Stimulated activated CD4-positive, alpha-beta T cell treated with anti-CD3 and anti-CD28 coated beads, TNF-alpha, amount 100 ng/mL, for 4 hours (primary cell): ENCODE results near the gene ZMIZ1.
"Not testable (repeated sequence)": the region's sequence is repeated elsewhere in the genome, so short reads cannot be mapped to it uniquely, and the experiment has no call there.

ENCODE experiments used
- DNase-seq, 3 experiments: peaks; one replicate each; pipeline ENCODE4 v3.0.0-alpha.2; 2020; ENCODE audit warnings: low read depth in 3 of 3

ZMIZ1 gene

GRCh38 chr10:79323602-79324001, 254.8 kb downstream of the ZMIZ1 start:
- DNase-seq = no peak

DNA sequence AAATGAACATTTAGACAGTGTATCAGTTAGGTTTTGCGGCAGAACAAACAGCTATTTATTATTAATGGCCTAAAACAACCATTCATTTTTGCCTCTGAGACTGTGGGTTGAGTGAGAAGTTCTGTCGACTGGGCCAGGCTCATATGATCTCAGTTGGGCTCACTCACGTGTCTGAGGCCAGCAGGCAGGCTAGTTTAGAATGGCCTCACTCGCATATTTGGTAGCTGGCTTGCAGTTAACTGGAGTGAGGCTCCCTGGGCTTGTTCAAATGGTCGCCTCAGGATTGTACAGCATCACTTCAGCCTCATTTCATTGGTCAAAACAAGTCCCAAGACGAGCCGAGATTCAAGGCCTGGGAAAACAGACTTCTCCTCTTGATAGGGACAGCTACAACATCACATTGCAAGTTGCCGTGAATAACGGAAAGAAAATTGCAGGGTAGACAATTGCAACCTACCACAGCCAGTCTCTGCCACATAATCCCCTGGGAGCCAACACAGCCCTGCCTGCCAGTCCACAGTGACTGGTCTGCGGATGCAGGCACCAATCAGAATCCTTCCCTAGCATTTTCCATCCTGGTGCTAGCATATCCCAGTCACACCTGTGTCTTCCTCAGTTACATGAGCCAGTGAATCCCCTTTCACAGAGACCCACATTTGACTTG, 255.4 kb downstream of the ZMIZ1 start:
- no peak for DNase-seq

DNA sequence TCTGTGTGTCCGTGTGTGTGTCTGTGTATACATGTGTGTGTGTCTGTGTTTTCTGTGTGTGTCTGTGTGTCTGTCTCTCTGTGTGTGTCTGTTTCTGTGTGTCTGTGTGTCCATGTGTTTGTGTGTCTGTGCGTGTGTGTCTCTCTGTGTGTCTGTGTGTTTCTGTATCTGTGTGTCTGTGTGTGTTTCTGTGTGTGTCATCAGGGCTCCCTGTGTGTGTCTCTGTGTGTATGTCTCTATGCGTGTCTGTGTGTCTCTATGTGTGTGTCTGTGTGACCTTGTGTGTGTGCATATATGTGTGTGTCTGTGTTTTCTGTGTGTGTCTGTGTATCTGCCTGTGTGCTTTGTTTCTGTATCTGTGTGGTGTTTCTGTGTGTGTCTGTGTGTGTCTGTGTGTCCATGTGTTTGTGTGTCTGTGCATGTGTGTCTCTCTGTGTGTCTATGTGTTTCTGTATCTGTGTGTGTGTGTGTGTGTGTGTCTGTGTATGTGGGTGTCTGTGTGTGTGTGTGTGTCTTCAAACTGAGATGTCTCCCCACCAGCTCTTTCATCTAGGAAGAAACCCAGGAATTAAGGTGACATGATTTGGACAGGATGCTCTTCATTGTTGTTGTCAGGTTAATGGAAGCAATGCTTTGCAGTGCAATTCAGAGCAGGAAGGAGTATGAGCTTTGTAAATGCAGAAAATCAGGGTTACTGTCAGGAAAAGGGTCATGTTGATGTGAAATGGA, 257.8 kb downstream of the ZMIZ1 start:
- DNase-seq = no peak

- DNase-seq = no peak
These were observed 258.3 kb downstream of the ZMIZ1 start for GRCh38 chr10:79327090-79327457.

DNA sequence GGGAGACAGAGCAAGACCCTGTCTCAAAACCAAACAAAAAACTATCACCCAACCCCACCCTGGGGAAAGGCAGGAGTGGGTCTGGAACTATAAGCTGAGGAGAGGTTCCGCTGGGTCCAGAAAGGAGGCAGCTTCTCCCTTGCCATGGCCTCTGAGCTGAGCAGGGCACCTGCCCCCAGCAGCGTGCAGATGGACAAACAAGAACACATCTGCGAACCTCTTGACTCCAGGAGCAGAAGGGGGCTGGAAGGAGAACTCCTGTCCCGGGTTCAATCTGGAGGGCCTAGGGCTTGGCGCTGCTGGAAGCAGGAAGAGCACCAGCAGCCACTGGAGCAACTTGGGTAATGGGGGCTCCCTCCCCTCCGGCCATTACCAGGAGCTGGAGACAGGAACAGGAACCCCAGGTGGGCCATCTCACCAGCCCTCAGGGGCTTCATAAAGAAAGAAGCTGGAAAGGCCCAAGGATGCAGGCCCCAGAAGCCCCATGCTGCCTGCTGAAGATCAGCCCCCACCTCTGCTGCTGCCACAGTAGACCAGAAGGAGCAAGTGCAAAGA, 259.5 kb downstream of the ZMIZ1 start:
- no peak for DNase-seq

GRCh38 chr10:79328737-79329504, 260.2 kb downstream of the ZMIZ1 start:
- no peak for DNase-seq

- no peak for DNase-seq
These were observed 260.8 kb downstream of the ZMIZ1 start for GRCh38 chr10:79329529-79329928.

GRCh38 chr10:79331226-79331625, 262.5 kb downstream of the ZMIZ1 start:
- DNase-seq = no peak

DNA sequence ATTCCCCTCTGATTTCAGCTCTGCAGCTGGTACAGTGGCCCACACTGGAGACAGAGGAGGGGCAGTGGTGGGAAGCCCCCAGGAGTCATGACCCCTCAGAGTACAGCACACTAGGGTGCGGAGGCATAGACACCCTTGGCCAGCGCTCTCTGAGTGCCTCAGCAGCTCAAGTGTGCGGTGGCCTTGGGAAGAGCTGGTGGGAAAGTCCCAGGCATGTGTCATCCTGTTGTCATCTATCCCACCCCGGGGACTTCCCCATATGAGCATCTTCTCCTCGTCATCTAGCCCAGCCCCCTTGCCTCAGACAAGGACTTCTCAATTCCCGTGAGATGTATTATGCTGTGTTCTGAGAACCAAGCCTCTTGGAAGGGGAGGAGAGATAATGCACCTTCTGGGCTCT, 262.9 kb downstream of the ZMIZ1 start:
- DNase-seq = peak; percentile 54 to 73 (median 66)

- not testable (repeated sequence) for DNase-seq
These were observed 264.0 kb downstream of the ZMIZ1 start for GRCh38 chr10:79332610-79333315.

DNA sequence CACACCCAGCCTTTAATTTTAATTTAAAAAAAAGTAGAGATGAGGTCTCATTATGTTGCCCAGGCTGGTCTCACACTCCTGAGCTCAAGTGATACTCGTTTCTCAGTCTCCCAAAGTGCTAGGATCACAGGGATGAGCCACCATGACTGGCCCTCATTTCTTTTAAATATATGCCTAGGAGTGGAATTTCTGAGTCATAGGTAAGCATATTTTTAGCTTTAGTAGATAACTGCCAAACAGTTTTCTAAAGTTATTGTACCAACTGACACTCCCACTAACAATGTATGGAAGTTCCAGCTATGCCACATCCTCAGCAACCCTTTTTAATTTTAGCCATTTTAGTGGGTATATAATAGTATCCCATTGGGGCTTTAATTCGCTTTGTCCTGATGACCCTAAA, 264.7 kb downstream of the ZMIZ1 start:
- no peak for DNase-seq

DNA sequence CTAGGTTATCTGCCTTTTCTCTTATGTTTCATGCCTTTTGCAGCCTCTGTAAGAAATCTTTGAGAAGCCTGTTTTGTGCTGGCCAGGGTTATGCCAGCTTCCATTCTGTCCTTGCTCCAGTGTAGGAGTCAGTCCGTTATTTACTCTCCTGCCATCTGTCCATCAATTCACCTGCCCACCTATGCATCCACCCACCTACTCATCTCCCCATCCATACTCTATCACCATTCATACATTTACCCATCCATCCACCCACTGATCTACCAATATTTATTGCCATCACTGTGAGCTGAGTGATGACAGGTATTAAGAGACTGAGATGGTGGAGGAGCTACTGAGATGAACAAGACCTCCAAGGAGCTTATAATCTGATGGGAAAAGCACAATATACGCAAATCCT, 265.8 kb downstream of the ZMIZ1 start:
- DNase-seq = no peak

DNA sequence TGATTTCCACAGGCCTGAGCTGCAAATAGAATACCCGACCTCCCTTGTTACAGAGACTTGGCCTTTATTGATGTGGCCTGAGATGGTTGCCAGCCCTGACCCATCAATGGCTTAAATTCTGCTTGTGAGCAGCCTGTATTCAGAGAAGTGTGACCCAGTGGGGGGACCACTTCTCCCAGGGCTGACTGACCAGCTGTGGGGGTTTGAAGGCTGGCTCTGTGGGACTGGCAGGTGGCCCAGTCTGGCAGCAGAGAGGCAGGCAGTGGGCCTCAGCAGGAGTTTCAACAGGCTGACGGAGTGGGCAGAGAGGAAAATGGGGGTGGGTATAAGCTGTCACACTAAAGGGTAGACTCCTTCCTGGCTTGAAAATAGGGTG, 266.3 kb downstream of the ZMIZ1 start:
- no peak for DNase-seq

DNA sequence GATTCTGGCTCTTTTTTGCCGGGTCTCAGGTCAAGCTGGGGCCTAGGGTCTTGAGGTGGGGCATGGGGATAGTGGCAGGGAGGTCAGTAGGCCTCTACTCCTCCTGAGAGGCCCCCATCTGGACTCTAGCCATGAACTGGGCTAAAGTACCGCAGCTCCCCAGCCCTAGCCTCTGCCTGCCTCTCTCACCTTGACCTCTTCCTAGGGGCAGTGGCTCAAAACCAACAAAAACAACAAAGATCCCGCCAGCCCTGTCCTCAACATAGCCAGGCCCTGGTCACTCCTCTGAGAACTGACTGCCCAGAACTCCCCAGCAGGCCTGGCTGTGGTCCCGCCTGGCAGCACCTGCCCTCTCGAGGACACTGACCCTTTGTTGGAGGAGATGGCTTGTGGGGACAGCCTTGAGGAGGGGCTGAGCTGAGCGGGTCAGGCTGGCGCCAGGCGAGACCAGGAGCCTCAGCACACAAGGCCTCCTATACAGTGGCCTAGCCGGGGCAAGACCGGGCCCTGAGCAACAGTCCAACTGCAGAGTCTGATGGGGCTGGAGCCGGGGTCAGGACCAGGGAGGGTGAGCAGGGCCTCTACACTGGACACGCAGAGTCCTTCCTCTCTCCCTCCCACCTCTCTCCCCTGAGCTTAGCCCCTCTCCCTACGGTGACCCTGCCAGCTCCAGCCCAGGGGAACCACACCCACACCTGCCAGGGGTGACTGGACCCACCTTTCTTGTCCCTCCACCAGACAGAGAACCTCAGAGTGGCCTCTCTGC, 266.9 kb downstream of the ZMIZ1 start:
- DNase-seq = no peak

- no peak for DNase-seq
These were observed 267.5 kb downstream of the ZMIZ1 start for GRCh38 chr10:79336276-79336675.

DNA sequence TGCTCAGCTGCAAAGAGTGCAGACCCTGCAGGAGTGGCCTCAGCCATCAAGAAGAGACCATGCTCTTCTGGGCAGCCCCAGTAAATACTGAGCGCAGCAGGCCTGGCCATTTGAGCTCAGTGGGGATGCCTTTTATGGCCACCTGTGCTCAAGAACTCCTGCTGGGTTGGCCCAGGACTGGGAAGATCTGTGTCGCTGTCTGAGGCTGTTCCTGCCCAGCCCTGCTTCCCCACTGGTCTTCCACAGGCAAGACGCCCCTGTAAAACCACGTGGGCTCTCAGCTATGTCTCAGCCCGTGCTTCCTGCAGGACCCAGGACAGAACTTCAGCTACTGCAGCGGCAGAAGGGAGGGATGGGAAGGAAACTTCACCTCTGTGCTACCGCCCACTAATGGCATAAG, 268.0 kb downstream of the ZMIZ1 start:
- DNase-seq = no peak

GRCh38 chr10:79337783-79338469, 269.2 kb downstream of the ZMIZ1 start:
- DNase-seq = not testable (repeated sequence)

DNA sequence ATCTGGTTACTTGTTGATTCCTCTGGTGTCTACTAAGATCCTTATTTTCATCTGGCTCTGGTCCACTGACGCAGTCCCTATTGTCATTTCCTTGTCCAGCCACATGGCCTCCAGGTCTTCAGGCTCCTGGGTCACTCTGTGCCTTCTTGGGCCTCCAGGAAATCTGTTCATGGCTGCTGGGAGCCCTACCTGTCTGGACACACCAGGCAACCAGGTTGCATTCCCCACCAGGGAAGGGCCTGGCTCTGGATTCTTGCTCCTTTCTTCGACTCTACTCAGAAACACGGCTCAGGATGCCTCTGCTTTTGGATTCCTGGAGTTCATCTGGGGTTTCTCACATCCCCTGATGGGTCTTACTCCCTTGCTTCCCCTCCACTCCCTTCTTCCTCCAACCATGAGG, 270.5 kb downstream of the ZMIZ1 start:
- no peak for DNase-seq

GRCh38 chr10:79340646-79341244, 272.0 kb downstream of the ZMIZ1 start:
- DNase-seq = no peak

DNA sequence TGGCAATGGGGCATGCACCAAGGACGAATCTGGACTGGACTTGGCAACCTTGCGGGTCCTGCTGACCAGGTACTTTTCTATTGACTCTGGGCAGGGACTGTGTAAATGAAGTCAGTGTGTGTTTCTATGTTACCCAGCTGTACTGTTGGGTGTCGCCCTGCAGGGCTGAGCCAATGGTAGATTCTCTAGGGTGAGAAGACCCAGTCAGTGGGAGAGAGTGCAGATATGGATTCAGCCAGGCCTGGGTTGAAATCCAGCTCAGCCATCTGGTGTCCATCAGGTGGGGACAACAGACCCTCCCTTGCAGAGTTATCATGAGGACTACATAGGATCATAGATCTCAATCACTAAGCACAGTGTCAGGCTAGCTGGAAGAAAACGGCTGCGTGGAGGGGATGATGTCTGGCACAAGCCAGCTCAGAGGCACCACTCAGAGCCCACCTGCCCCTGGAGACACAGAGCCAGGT, 273.6 kb downstream of the ZMIZ1 start:
- no peak for DNase-seq
